Endodermal cell (in vitro differentiated cells): Measurements from ENCODE around the gene NOXA1. TPM values are rescaled to one million over a fixed set of nuclear protein-coding genes. Genes with fewer than 3 reads are reported as not detected.

Experiments used
- DNase-seq: peaks from one replicate; pipeline ENCODE4 v3.0.0-alpha.2; 2017
- H3K27ac ChIP-seq: 2 replicates; pipeline ENCODE4 v1.5.1; 2013; ENCODE audit warnings: mild to moderate bottlenecking, low read depth, low read length, moderate library complexity
- H3K27me3 ChIP-seq: 2 replicates; pipeline ENCODE4 v1.6.1; 2013; ENCODE audit warnings: mild to moderate bottlenecking, low read length, moderate library complexity; ENCODE audit not compliant: insufficient read depth, control insufficient read depth, poor library complexity, severe bottlenecking
- H3K36me3 ChIP-seq: 2 replicates; pipeline ENCODE4 v1.7.0; 2013; ENCODE audit warnings: mild to moderate bottlenecking, low read length, moderate library complexity; ENCODE audit not compliant: control insufficient read depth, insufficient read depth
- H3K4me1 ChIP-seq: one replicate; pipeline ENCODE4 v1.7.0; 2013; ENCODE audit warnings: low read length; ENCODE audit not compliant: control insufficient read depth, insufficient read depth
- H3K4me3 ChIP-seq: 2 replicates; pipeline ENCODE4 v1.5.1; 2013; ENCODE audit warnings: mild to moderate bottlenecking, low read length, moderate library complexity
- H3K9ac ChIP-seq: 2 replicates; pipeline ENCODE4 v1.6.1; 2013; ENCODE audit warnings: mild to moderate bottlenecking, low read length, moderate library complexity; ENCODE audit not compliant: poor library complexity, severe bottlenecking; ENCODE audit errors: extremely low read depth
- H3K9me3 ChIP-seq: 2 replicates; pipeline ENCODE4 v1.6.1; 2013; ENCODE audit warnings: mild to moderate bottlenecking, low read length, moderate library complexity; ENCODE audit not compliant: control insufficient read depth
- H3K27ac Mint-ChIP-seq: 2 replicates; pipeline ENCODE4 v1.8.0; 2020; ENCODE audit warnings: mixed read lengths
- H3K27me3 Mint-ChIP-seq: 2 replicates; pipeline ENCODE4 v1.8.0; 2021; ENCODE audit warnings: mild to moderate bottlenecking, mixed read lengths; ENCODE audit not compliant: insufficient read depth
- H3K36me3 Mint-ChIP-seq: 2 replicates; pipeline ENCODE4 v1.8.0; 2020; ENCODE audit warnings: low read depth, mixed read lengths
- H3K4me1 Mint-ChIP-seq: 2 replicates; pipeline ENCODE4 v1.8.0; 2020; ENCODE audit warnings: mixed read lengths
- H3K4me3 Mint-ChIP-seq: 2 replicates; pipeline ENCODE4 v1.8.0; 2020; ENCODE audit warnings: mild to moderate bottlenecking, moderate library complexity, mixed read lengths
- H3K9me3 Mint-ChIP-seq: 2 replicates; pipeline ENCODE4 v1.8.0; 2020; ENCODE audit warnings: mild to moderate bottlenecking, mixed read lengths
- CTCF ChIP-seq: fragments of 200-600 bp; sonication (generic); conservative IDR thresholded peaks from 2 replicates; pipeline ENCODE4 v1.5.0; 2021; ENCODE audit warnings: antibody characterized with exemption, mild to moderate bottlenecking
- WGBS, 2 experiments: methylation state at CpG; one replicate each; pipeline versions ENCODE4 v1.1.5 to v1.1.7; 2013; ENCODE audit warnings: missing lambda C conversion rate in 2 of 2, mixed read lengths in 1 of 2; ENCODE audit not compliant: insufficient coverage in 1 of 2, insufficient read length in 1 of 2; 5-methylcytosine and 5-hydroxymethylcytosine counted together
- total RNA-seq, 2 donors: library from RNA; stranded (reverse); fragmentation: NEBNext Ultra II Directional in 1 of 2; extraction: Animal tissue kit (Norgen Biotek cat#: 25700) in 1 of 2; gene quantifications; 2 replicates in 1 of 2; 3 replicates in 1 of 2; pipeline ENCODE4 v1.2.1, GENCODE V29; 2021

The NOXA1 gene
- total RNA-seq, 2 donors from 2014 or later: 5.0 to 5.9 TPM

GRCh38 chr9:137462396-137462985 lies 39.3 kb downstream of the NOXA1 start:
- Mint-ChIP-seq H3K4me3 (no peak overlapping the region), H3K4me1 (no peaks in the 10 kb centered on the region), H3K9me3 (no peaks in the 10 kb centered on the region), H3K27me3 (peaks cover 34% of the 10 kb centered on the region), H3K36me3 (no peaks in the 10 kb centered on the region), H3K27ac (no peak overlapping the region)
- H3K9me3 ChIP-seq: no peaks in the 10 kb centered on the region
- no peak overlapping the region for H3K27ac ChIP-seq
- no peaks in the 10 kb centered on the region for H3K27me3 ChIP-seq
- 86 to 90% methylated on average over 12 to 25 of the region's 25 CpGs for WGBS, 2 experiments
- H3K36me3 ChIP-seq: no peaks in the 10 kb centered on the region
- no peak overlapping the region for H3K9ac ChIP-seq
- no peak for TF ChIP-seq CTCF
- H3K4me1 ChIP-seq: no peaks in the 10 kb centered on the region
- no peak for DNase-seq
- no peak overlapping the region for H3K4me3 ChIP-seq

- H3K27me3 ChIP-seq: no peaks in the 10 kb centered on the region
- H3K9ac ChIP-seq: no peak overlapping the region
- H3K27ac Mint-ChIP-seq: no peak overlapping the region
- no peaks in the 10 kb centered on the region for H3K4me1 Mint-ChIP-seq
- H3K27me3 Mint-ChIP-seq: peaks cover 34% of the 10 kb centered on the region
- no peak overlapping the region for H3K27ac ChIP-seq
- no peaks in the 10 kb centered on the region for H3K4me1 ChIP-seq
- no peaks in the 10 kb centered on the region for H3K36me3 ChIP-seq
- no peak for DNase-seq
- no peak for TF ChIP-seq CTCF
- H3K36me3 Mint-ChIP-seq: no peaks in the 10 kb centered on the region
- H3K9me3 Mint-ChIP-seq: no peaks in the 10 kb centered on the region
- H3K9me3 ChIP-seq: no peaks in the 10 kb centered on the region
- H3K4me3 ChIP-seq: no peak overlapping the region
- WGBS, 2 experiments: 92 to 95% methylated on average over 23 to 30 of the region's 30 CpGs
- no peak overlapping the region for H3K4me3 Mint-ChIP-seq
These were observed 40.1 kb downstream of the NOXA1 start for GRCh38 chr9:137462986-137463930.

GRCh38 chr9:137463931-137464290 lies 40.7 kb downstream of the NOXA1 start:
- Histone ChIP-seq H3K4me1 (no peaks in the 10 kb centered on the region), H3K27ac (no peak overlapping the region), H3K36me3 (no peaks in the 10 kb centered on the region), H3K9me3 (no peaks in the 10 kb centered on the region), H3K4me3 (no peak overlapping the region), H3K27me3 (no peaks in the 10 kb centered on the region), H3K9ac (no peak overlapping the region)
- H3K27ac Mint-ChIP-seq: no peak overlapping the region
- no peak for TF ChIP-seq CTCF
- DNase-seq: no peak
- peaks cover 34% of the 10 kb centered on the region for H3K27me3 Mint-ChIP-seq
- no peaks in the 10 kb centered on the region for H3K9me3 Mint-ChIP-seq
- no peaks in the 10 kb centered on the region for H3K4me1 Mint-ChIP-seq
- H3K4me3 Mint-ChIP-seq: no peak overlapping the region
- 96 to 100% methylated on average over 5 to 18 of the region's 18 CpGs for WGBS, 2 experiments
- no peaks in the 10 kb centered on the region for H3K36me3 Mint-ChIP-seq
